NCI-H1417 treated with DMSO at 0.1 percent for 48 hours (cell line): ENCODE measurements around the gene MUSTN1.

Experiments used
- DNase-seq: peaks from one replicate; lab custom pipeline; 2025; lab: John Stamatoyannopoulos, UW

The MUSTN1 gene

DNA sequence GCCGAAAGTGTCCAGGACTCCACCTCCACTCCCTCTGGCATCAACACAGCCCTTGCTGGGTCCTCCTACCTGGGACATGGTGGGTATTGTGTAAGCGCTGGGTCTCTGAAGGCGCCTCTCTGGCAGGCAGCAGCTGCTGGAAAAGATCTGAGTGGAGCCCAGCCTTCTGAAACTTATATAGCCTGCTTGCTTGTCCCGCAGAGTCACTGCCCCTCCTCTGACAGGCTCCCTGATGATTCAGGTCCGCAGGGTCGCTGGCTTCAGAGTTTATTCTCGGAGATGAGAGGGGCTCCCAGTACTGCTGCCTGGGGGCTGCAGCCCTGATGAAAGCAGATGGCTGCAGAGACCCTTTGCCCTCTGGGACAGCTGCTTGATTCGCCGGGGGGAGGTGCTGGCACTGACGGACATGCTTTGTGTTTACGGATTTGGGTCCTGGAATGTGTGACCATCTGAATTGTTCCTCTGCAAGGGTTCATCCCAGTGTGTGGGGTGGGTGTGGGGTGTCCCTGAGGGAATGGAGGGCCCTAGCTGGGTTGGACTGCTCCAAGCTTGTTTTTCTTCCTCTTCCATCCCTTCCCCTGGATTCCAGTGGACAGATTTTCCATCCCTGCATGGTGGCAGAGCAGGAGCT lies at the start of gene MUSTN1:
TSS of gene MUSTN1 (minus strand) at position 149 of the 631 bp plus-strand sequence. CDS start at position 78, 71 bp downstream.
- no peak for DNase-seq

DNA sequence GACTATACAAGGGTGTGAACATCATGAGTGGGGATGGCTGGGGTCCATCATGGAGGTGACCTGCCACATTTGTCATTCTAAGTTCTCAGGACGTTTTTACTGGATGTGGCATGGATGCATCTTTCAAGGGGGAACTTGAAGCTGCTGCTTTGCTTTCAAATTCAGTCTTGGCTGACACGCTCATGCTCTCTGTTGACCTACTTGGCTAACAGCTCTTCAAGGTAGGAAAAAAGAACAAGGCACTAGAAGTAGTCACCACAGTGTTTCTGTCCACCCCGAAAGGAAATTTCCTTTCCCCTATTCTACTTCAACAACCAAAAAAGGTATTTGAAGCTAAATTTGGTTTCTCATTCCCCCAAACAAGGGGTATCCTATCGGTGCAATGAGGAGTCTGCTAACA lies 47.6 kb upstream of the MUSTN1 start:
- no peak for DNase-seq

DNA sequence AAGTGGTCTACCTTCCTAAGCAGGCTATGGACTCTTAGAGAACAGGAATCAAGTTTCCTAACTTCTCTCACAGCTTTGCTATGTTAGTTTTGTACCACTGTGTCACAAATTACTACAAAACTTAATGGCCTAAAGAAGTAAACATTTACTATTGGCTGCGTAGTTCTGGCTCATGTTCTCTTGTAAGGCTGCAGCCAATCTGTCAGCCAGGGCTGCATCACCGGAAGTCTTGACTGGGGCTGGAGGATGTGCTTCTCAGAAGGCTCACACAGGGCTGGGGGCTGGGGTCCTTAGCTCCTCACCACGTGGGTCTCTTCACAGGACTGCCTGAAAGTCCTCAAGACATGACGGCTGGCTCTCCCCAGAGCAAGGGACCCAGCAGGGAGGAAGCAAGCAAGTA lies 47.1 kb upstream of the MUSTN1 start:
- DNase-seq, result no peak

DNA sequence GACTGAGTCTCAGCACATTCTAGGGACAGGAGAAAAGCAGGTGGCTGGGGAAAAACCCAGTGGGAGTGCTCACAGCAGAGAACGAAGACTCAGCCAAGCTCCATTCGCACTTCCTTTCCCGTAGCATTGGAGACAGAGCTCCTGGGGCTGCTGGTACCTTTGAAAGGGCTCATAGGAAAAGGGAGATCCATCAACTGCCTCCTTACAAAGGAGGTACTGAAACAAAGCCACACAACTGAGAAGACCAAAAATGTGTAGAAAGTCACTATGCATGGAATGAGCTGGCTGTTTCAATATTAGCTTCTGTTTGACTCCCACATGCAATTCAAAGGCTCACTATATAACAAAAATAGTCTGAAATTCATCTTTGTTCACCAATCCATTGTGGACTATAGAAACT lies 45.7 kb upstream of the MUSTN1 start:
- DNase-seq, result no peak

DNA sequence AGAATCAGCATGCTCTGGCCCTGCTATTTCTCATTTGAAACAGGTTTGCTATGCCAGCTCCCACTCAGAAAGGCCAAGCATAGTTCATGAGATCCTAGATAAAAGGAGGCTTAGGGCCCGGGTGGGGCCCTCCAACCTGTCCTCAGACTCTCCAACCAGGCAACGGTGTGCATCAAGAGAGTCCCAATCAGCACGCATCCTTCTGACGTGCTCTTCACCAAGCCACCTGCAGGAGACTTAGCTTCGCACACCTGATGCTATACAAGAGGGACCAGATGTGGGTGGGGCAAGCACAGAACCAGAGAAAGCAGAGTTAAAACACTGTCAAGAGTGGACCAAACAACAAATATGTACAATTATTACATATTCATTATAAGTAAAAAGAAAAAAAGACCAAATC lies 45.2 kb upstream of the MUSTN1 start:
- no peak for DNase-seq

DNA sequence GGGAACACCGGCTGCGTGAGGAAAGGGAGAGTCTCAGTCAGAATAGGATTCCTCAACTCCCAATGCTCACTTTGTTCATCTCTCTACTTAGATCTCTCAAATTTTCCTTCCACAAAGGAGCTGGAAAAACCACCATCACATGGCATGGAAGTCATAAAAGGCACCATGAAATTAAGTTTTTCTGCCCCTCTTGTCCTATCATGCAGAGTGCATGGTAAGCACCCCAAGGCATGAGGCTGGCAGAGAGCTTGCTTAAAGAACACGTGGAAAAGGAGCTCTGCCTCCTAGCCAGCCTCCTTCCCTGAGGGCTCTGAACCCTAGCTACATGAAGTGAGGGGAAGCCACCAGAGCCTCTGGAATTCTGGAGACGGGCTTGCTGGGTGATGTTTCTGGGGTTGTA lies 44.8 kb upstream of the MUSTN1 start:
- no peak for DNase-seq

DNA sequence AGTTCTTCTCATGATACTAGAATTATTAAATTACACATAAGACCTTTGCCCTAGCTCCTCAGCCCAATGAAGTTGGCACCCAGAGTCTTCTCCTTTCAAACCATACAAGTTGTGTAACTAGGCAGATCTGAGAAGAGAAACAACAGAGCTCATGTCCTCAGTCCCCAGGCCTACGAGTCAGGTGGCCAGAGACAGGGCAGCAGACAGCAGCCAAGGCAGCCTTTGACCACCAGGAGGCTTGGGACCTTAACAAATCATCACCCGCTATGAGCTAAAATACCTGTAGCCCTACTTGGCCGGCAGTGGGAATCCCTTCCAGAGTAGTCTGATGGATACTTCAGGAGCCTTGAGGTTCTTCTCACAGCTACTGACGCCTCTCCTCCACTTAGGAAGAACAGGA lies 44.3 kb upstream of the MUSTN1 start:
- no peak for DNase-seq

DNA sequence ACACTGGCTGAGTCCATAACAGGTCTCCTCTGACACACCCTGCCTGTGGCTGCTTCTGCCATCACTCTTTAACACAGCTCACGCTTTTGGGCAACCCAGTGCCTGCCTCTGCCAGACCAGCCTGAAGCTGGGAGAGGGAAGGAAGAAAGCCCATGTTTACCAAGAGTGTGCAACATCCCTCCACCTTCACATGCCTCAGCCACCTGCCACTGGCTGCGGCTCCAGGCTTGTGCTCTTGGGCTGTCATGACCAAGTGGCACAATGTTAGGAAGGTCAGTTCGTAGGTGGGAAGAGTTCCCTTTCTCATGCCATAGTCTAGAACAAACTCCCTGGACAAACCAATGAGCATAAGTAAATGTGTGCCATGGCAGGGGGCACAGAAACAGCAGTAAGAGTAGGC lies 42.3 kb upstream of the MUSTN1 start:
- no peak for DNase-seq

DNA sequence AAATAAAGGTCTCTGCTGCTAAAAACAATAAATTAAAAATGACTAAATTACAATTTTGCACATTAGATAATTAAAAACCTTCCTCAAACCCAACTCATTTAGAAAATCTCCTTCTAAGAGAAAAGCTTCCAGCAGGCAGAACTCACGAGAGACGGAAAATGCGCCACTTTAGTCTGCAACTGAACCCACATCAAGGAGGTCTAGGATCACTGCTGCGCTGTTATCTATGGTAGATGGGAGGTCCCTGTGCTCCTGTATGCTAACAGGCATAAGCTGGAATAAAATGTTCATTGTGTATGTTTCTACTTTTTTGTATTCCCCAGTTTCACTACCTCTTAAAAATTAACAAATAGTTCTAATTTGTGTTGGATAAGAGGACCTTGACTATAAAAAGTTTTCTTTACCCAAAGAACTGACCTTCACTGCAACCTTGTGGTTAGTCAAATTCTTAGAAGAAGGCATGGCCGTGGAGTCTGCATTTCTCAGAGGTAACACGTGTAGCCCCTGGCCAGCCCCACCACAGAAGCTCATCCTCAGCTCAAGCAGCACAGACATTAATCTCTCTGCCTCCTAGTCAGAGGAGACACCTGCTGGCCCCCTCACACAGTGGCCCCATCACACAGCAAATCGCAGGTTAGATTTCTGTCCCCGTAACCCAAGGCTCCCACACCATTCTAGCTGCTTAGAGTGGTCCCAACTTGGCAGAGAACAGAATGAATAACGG lies 40.2 kb upstream of the MUSTN1 start:
- DNase-seq, result no peak

DNA sequence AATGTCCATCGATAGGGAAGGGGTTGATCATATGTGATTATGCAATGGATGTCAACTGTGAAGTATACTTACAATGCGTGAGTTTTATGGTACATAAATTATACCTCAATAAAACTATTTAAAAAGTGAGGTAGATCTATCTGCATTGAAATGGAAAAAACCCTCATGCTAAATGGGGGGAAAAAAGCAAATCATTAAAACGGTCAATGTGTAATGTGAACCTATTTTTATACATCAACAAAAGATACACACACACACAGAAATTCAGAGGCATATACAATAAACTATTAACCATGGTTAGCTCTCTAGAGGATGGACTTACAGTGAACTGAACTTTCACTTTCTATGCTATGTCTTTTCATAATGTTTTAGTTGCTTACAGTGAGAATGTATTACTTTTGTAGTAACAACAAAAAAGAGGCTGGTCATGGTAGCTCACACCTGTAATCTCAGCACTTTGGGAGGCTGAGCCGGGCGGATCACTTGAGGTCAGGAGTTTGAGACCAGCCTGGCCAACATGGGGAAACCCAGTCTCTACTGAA lies 39.4 kb upstream of the MUSTN1 start:
- no peak for DNase-seq

DNA sequence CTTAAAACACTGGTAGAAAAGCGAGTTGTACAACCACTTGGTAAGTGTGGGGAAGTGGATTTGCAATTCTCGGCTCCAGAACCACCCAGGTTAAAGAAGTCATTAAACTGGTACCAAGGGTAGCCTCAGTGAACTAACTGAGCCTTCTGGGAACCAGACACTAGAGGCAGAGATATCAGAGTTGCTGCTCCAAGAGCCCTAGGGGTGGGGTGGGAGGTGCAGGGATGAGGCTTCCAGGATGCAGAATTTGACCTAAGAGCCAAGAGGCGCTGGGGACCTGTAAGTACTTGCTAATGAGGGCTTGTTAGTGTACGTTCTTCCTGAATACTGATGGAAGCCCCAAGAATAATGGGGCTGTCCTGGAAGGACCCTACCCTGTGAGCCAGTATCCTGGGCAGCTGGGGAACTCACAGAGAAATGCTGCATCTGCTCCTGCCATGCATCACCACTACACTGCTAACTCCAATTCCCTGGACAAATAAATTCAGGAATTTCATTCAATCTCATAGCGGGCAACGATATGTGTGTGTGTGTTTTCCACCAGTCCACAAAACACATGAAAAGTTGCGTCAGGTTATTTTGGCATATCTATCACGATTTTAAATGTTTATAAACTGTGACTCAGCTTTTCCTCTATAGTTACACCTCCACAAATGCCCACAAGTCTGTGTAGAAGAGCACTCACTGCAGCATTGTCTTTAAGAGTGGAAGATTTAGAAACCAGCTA lies 38.8 kb upstream of the MUSTN1 start:
- no peak for DNase-seq

DNA sequence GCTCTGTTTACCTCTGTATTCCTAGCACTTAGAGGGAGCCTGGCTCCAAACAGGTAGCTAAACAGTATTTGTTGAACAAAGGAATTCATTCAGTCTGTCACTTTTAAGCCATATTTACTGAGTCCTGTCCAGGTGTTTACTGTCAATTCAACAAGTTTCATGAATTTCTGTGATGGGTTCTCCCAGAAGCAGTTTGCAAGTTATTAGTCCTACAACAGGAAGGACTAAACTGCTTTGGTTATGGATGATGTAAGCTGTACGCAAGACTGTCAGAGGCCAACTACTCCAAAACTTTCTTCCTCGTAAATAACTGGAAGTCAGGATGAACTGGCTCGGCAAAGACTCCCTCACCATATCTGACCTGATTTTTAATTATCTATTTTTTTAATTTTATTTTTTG lies 37.4 kb upstream of the MUSTN1 start:
- DNase-seq, result no peak

DNA sequence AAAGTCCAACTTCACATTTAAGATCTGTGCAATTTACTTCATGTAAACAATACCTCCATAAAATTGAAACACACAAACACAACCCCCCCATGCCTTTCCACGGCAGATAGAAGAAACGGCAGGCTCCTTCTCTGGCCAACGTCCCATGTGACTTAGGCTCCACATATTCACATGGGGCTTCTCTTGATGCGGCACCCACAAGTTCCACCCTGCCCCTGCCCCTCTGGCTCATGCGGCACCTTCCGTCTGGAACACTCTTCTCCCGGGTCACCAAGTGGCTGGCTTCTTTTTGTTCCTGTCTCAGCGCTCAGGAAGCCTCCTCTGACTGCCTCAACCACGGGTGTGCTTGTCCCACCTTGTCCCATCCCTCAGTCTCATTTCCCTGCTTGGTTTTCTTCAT lies 36.9 kb upstream of the MUSTN1 start:
- no peak for DNase-seq

DNA sequence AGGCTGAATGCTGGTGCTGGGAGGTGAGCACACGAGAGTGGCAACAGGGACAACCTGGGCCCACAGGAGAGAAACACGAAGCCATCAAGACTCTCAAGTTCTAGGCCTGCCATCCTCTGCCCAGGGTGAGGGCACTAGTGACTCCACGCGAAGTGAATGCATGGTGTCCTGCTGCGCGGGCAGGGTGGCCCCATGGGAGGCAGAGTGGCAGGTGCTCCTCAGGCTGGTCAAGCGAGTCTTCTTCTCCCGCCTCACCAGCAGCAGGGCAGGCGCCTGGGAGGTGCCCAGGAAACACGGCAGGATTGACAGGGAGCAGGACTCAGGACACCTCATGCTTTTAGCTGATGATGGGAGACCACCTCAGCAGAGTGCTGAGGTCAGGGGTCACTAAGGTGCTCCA lies 35.7 kb upstream of the MUSTN1 start:
- DNase-seq, result no peak

DNA sequence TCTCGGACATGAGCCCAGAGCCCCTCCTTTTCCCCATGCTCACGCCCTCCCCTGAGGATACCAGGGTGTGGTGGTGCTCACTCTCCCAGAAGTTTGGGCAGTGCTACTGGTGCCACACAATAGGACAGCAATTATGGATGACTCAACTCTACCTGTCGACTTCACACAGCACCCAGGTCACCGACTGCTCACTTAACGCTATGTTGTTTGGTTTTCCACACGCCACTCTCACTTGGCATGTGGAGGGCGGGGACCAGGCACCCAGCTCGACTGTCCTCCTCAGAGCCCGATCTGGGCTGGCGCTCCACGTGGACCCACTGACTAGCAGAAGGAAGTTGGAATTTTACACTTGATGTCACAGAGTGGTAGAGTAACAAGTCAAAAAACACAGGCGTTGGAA lies 31.6 kb upstream of the MUSTN1 start:
- no peak for DNase-seq

DNA sequence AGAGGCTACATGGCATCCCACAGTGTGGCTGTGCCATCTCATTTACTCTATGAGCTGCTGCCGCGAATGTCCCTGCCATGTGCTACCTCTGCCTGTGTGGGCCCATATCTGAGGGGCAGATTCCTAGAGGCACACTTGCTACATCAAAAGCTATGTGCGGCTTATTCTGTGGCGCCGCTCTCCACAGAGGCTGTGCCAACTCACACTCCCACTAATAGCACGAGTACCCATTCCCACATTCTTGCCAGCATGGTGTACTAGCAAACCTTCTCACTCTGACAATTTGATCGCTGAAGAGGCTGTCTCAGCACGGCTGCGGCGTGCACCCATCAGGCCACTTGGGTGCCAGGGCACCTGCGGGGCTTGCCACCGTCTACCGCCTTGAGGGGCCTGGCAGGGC lies 31.2 kb upstream of the MUSTN1 start:
- no peak for DNase-seq

DNA sequence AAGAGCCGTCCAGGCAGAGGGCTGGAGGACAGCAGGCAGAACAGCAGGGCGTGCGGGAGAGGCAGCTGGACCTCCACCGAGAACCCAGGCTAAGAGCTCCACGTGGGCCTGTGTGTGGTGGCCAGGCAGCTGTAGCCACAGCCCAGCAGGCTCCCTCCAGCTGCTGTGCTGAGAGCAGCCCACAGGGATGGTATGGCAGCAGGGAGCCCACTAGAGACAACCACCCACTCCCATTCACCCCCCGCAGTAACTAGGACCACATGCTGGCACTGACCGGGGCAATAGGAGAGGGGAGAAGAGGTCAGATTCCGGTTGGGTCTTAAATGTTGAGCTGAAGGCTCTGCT lies 25.6 kb upstream of the MUSTN1 start:
- DNase-seq, result no peak

DNA sequence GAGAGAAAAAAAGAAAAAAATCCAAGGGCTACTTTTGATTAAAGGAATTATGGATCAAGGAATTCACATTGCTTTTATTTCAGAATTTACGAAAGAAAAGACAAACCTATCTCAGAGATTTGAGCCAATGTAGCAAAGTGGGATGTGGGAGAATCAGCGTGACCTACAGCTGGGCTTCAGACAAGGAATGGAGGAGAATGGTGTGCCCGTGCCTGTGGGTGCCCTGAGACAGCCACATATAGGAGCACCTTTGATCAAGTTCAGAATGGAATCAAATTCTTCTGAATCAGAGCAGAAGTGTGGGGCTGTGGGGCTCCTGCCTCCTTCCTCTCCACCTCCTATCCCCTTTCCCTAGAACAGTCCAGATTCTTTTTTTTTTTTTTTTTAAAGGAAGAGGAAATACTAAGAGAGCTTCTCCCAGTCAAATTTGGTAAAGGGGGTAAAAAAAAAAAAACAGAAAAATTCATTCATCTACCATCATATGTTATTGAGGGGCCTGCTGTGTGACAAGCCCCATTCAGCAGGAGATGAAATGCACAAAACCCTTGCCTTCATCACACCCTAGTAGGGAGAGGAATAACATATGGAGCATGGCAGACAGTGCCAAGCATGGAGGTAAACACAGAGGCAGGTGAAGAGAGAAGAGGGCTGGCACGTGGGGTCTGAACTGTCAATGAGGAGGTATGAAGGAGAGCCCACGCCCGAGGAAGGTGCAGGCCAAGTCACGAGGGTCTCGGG lies 25.0 kb upstream of the MUSTN1 start:
- no peak for DNase-seq

DNA sequence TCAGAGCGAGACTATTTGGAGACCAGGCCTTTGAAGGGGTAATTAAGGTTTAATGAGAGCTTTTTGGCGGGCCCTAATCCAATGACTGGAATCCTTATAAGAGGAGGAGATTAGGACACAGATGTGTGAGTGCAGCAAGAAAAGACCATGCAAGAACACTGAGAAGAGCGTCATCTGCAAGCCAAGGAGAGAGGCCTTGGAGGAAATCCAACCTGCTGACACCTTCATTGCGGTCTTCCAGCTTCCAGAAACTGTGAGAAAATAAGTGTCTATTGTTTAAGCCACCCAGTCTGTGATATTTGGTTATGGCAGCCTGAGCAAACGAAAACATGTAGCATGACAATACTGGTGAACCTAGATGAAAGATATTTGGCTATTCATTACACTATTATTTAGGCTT lies 23.0 kb upstream of the MUSTN1 start:
- no peak for DNase-seq

DNA sequence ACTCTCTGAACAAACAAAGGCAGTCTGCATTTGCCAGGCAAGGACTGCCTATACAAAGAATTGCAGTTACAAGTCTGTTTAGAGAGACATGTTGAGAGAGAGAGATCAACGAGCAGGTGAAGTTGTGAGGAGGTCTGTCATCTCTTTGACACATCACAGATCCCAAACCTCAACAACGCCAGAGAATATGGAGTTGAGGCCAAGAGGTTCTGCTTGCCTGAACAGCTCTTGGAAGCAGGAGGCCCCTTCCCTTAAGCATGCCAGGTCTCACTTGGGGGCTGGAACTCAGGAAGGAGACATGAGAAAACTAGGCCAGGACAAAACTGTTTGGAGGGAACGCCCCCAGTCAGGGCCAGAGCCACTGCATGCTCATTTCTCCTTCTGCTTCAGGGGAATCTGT lies 22.3 kb upstream of the MUSTN1 start:
- no peak for DNase-seq

DNA sequence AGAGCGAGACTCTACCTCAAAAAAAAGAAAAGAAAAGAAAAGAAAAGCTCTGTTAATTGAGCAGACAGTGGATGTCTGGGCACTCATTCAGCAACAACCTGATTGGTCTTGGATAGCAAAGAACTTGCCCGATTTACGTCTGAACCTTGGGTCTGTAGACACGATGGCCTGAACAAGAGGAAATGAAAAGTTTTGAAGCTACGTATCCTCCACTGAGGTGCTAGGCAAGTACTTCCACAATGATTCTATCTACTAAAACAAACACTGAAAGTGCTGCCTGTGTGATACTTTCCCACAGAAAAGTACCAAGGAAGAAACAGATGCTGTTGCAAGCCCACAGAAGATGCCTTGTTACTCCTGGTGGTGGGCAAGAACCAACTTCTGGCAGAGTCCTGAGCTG lies 21.8 kb upstream of the MUSTN1 start:
- DNase-seq, result no peak

DNA sequence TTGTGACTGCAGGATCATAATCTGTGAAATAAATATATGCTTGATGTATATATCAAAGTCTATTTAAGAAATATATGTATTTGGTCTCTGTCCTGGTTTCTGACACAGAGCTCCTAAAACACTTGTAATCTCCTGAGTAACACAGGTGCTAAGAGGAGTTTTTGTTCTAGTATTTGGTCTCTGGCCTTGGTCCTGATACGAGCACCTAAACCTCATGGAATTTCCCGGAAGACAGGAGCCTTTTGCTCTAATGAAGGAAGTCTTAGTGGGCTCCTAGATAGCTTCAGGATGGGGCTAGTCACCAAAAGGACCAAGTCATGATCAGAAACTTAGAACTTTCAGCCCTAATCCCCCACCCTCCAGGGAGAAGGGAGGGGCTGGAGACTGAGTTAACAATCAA lies 19.2 kb upstream of the MUSTN1 start:
- no peak for DNase-seq

DNA sequence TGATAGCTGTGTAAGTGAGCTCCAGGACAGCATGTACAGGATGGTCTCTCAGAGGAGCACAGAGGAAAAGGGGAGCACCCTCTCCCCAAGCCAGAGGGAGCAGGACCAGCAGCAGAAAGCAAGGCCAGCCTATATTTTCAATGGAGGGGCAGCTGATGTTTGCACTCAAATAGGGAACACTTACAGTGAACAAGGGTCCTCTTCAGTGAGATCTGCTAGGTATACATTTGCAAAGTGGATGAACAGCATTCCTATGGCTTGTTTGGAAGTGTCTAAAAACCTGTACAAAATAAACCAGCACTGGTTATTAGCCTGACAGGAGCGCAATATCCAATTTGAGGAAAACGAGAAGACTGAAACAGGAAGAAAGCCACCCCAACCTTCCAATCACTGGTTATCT lies 17.6 kb upstream of the MUSTN1 start:
- DNase-seq, result no peak
